Smooth muscle cell (in vitro differentiated cells): ENCODE data around the gene TXNDC11. TPM values are rescaled to one million over a fixed set of nuclear protein-coding genes. Genes with fewer than 3 reads are reported as not detected.

Experiments used
- DNase-seq: peaks from one replicate; lab custom pipeline; 2025; ENCODE audit not compliant: unreplicated experiment; lab: John Stamatoyannopoulos, UW
- H2AFZ ChIP-seq: fragments of 200-600 bp; sonication (generic); 2 replicates; pipeline ENCODE4 v1.6.0; 2016; ENCODE audit warnings: antibody characterized with exemption, low read depth, mild to moderate bottlenecking
- H3F3A ChIP-seq: fragments of 200-600 bp; sonication (generic); 2 replicates; pipeline ENCODE4 v1.6.0; 2017; ENCODE audit warnings: antibody characterized with exemption, low read depth
- H3K27ac ChIP-seq: fragments of 200-600 bp; sonication (generic); 2 replicates; pipeline ENCODE4 v1.5.1; 2016; ENCODE audit warnings: low read depth, mild to moderate bottlenecking
- H3K27me3 ChIP-seq: fragments of 200-600 bp; sonication (generic); 2 replicates; pipeline ENCODE4 v1.6.1; 2016; ENCODE audit warnings: low read depth, mild to moderate bottlenecking
- H3K36me3 ChIP-seq: fragments of 200-600 bp; sonication (generic); 2 replicates; pipeline ENCODE4 v1.5.1; 2016; ENCODE audit warnings: low read depth
- H3K4me1 ChIP-seq: fragments of 200-600 bp; sonication (generic); 2 replicates; pipeline ENCODE4 v1.5.1; 2016; ENCODE audit warnings: low read depth
- H3K4me2 ChIP-seq: fragments of 200-600 bp; sonication (generic); 2 replicates; pipeline ENCODE4 v1.6.0; 2016; ENCODE audit warnings: mild to moderate bottlenecking
- H3K4me3 ChIP-seq: fragments of 200-600 bp; sonication (generic); 2 replicates; pipeline ENCODE4 v1.5.1; 2016; ENCODE audit warnings: mild to moderate bottlenecking
- H3K79me2 ChIP-seq: fragments of 200-600 bp; sonication (generic); 2 replicates; pipeline ENCODE4 v1.6.0; 2016; ENCODE audit warnings: low read depth, mild to moderate bottlenecking
- H3K9ac ChIP-seq: fragments of 200-600 bp; sonication (generic); 2 replicates; pipeline ENCODE4 v1.6.0; 2016; ENCODE audit warnings: low read depth
- H3K9me3 ChIP-seq: fragments of 200-600 bp; sonication (generic); replicated peaks from 2 replicates; pipeline ENCODE4 v1.5.1; 2016; ENCODE audit warnings: low read depth
- H4K20me1 ChIP-seq: fragments of 200-600 bp; sonication (generic); 2 replicates; pipeline ENCODE4 v1.6.0; 2016; ENCODE audit warnings: low read depth
- CTCF ChIP-seq: fragments of 200-600 bp; sonication (generic); IDR thresholded peaks from 2 replicates; pipeline ENCODE4 v1.5.1; 2017; ENCODE audit warnings: borderline replicate concordance, mild to moderate bottlenecking, antibody characterized with exemption; ENCODE audit not compliant: insufficient read depth, poor library complexity, severe bottlenecking
- WGBS: methylation state at CpG from one replicate; pipeline ENCODE4 v1.1.7; 2016; ENCODE audit warnings: low lambda C conversion rate; 5-methylcytosine and 5-hydroxymethylcytosine counted together
- polyA plus RNA-seq: library from polyadenylated mRNA; unstranded; fragments of >200 nt; fragmentation: Nextera tagmentation; extraction: Ambion mirVana; gene quantifications from 2 replicates; pipeline ENCODE4 v1.2.1, GENCODE V29; 2016
- total RNA-seq: library from RNA; depleted of rRNA; stranded (reverse); fragments of >200 nt; gene quantifications from 2 replicates; pipeline ENCODE4 v1.2.3, GENCODE V29; 2014

TXNDC11 gene
- total and polyA plus RNA-seq, 2 experiments from 2014 or later: 27.3 to 30.8 TPM

- TF ChIP-seq CTCF: no peak
- WGBS: 89% methylated on average over 1 of the region's 1 CpG
These were observed 34.2 kb downstream of the TXNDC11 start for GRCh38 chr16:11708421-11708820.

GRCh38 chr16:11707679-11708197, 34.9 kb downstream of the TXNDC11 start:
- Histone ChIP-seq H3K79me2 (peaks cover 18% of the 10 kb centered on the region), H3K9ac (no peak overlapping the region), H3K4me3 (no peak overlapping the region), H3K27me3 (no peaks in the 10 kb centered on the region), H2AFZ (no peak overlapping the region), H3K4me1 (no peaks in the 10 kb centered on the region), H3K9me3 (no peaks in the 10 kb centered on the region), H3K4me2 (no peak overlapping the region), H3K36me3 (peaks cover 4% of the 10 kb centered on the region), H3F3A (no peaks in the 10 kb centered on the region), H4K20me1 (peaks cover 95% of the 10 kb centered on the region), H3K27ac (no peak overlapping the region)
- no peak for DNase-seq
- 100% methylated on average over 4 of the region's 4 CpGs for WGBS
- TF ChIP-seq CTCF: no peak

More at GRCh38 chr16:11708421-11708820, 34.2 kb downstream of the TXNDC11 start:
- H3K4me3 ChIP-seq: no peak overlapping the region
- H4K20me1 ChIP-seq: peaks cover 92% of the 10 kb centered on the region
- H3K9me3 ChIP-seq: no peaks in the 10 kb centered on the region
- H3K4me1 ChIP-seq: no peaks in the 10 kb centered on the region
- no peaks in the 10 kb centered on the region for H3K27me3 ChIP-seq
- DNase-seq: no peak
- no peaks in the 10 kb centered on the region for H3F3A ChIP-seq
- H3K9ac ChIP-seq: no peak overlapping the region
- no peak overlapping the region for H3K27ac ChIP-seq
- peaks cover 4% of the 10 kb centered on the region for H3K36me3 ChIP-seq
- peaks cover 13% of the 10 kb centered on the region for H3K79me2 ChIP-seq
- no peak overlapping the region for H3K4me2 ChIP-seq
- no peak overlapping the region for H2AFZ ChIP-seq

GRCh38 chr16:11706180-11706742, 36.4 kb downstream of the TXNDC11 start:
- Histone ChIP-seq H3K27ac (no peak overlapping the region), H3K9me3 (no peaks in the 10 kb centered on the region), H3K36me3 (peaks cover 4% of the 10 kb centered on the region), H3K4me3 (no peak overlapping the region), H3K79me2 (peaks cover 18% of the 10 kb centered on the region), H3K27me3 (no peaks in the 10 kb centered on the region), H3K4me1 (no peaks in the 10 kb centered on the region), H4K20me1 (peaks cover 92% of the 10 kb centered on the region), H3K9ac (no peak overlapping the region), H3K4me2 (no peak overlapping the region), H2AFZ (no peak overlapping the region), H3F3A (no peaks in the 10 kb centered on the region)
- TF ChIP-seq CTCF: no peak
- no peak for DNase-seq
- WGBS: 94% methylated on average over 5 of the region's 5 CpGs
